Fibroblast of pulmonary artery (primary cell): Measurements from ENCODE around the gene OCLN.
A peak's percentile ranks its signal among the peaks of the same experiment; 100 is the strongest.
"Not testable (repeated sequence)": the region's sequence is repeated elsewhere in the genome, so short reads cannot be mapped to it uniquely, and the experiment has no call there.

ENCODE experiments used
- DNase-seq: peaks from one replicate; pipeline ENCODE4 v3.0.0-alpha.2; 2010; ENCODE audit warnings: low read depth
- H3K4me3 ChIP-seq: replicated peaks from 2 replicates; pipeline ENCODE4 v1.5.1; 2011; ENCODE audit warnings: low read depth, mild to moderate bottlenecking, control low read depth, low read length, moderate library complexity
- CTCF ChIP-seq: IDR thresholded peaks from 2 replicates; pipeline ENCODE4 v1.5.1; 2011; ENCODE audit warnings: mild to moderate bottlenecking, control low read depth, low read length, inconsistent platforms; ENCODE audit errors: missing control alignments

OCLN gene

GRCh38 chr5:69492391-69492922, at the start of gene OCLN:
OCLN (plus strand) TSS chr5:69492790; CDS start chr5:69504245, 11,455 bp downstream.
- TF ChIP-seq CTCF, result no peak
- DNase-seq, result no peak
- H3K4me3 ChIP-seq, result peak within 1 kb of the TSS; percentile 53

- H3K4me3 ChIP-seq, result no peak overlapping the region
- TF ChIP-seq CTCF, result no peak
- no peak for DNase-seq
Observed at GRCh38 chr5:69444127-69444754, 48.3 kb upstream of the OCLN start.

- H3K4me3 ChIP-seq, result no peak overlapping the region
- TF ChIP-seq CTCF, result no peak
Observed at GRCh38 chr5:69449511-69449910, 43.1 kb upstream of the OCLN start.

GRCh38 chr5:69450116-69450515, 42.5 kb upstream of the OCLN start:
- peak; percentile 80 for DNase-seq
- H3K4me3 ChIP-seq, result no peak overlapping the region
- TF ChIP-seq CTCF, result no peak

More at GRCh38 chr5:69449511-69449910, 43.1 kb upstream of the OCLN start:
- no peak for DNase-seq

- not testable (repeated sequence) for DNase-seq, H3K4me3 ChIP-seq
Observed at GRCh38 chr5:69450527-69450926, 42.1 kb upstream of the OCLN start.

- DNase-seq, result no peak
- H3K4me3 ChIP-seq, result no peak overlapping the region
- TF ChIP-seq CTCF, result no peak
Observed at GRCh38 chr5:69451941-69452647, 40.5 kb upstream of the OCLN start.

- not testable (repeated sequence) for H3K4me3 ChIP-seq, DNase-seq
Observed at GRCh38 chr5:69453487-69453886, 39.1 kb upstream of the OCLN start.
